Stimulated activated naive B cell treated with anti-CD40 and anti-IgM and Interleukin-4, amounts not matched to agents 10 μg/mL and 1 μg/mL and 100 μg/mL, for 72 hours (primary cell): ENCODE measurements around the gene MADCAM1.
"Not testable (repeated sequence)": the region's sequence is repeated elsewhere in the genome, so short reads cannot be mapped to it uniquely, and the experiment has no call there.

Source experiments
- ATAC-seq, 2 donors: fragments of 150-1000 bp; cut with Tn5 transposase; replicated peaks; 2 replicates each; pipeline ENCODE4 v1.10.0; 2021; ENCODE audit warnings: moderate library complexity in 1 of 2
- DNase-seq: peaks from one replicate; pipeline ENCODE4 v3.0.0; 2021
- H3K27ac Mint-ChIP-seq: one replicate; pipeline ENCODE4 v1.8.0; 2022; ENCODE audit warnings: mild to moderate bottlenecking, mixed read lengths
- H3K27me3 Mint-ChIP-seq, 2 donors: one replicate each; pipeline ENCODE4 v1.8.0; 2022; ENCODE audit warnings: mixed read lengths in 2 of 2
- H3K36me3 Mint-ChIP-seq, 2 donors: one replicate each; pipeline ENCODE4 v1.8.0; 2022; ENCODE audit warnings: mixed read lengths in 2 of 2, mild to moderate bottlenecking in 1 of 2
- H3K4me1 Mint-ChIP-seq, 2 donors: one replicate each; pipeline ENCODE4 v1.8.0; 2022; ENCODE audit warnings: mixed read lengths in 2 of 2, mild to moderate bottlenecking in 1 of 2
- H3K4me3 Mint-ChIP-seq, 2 donors: one replicate each; pipeline ENCODE4 v1.8.0; 2022; ENCODE audit warnings: mild to moderate bottlenecking in 2 of 2, mixed read lengths in 2 of 2, moderate library complexity in 1 of 2
- H3K9me3 Mint-ChIP-seq, 2 donors: one replicate each; pipeline ENCODE4 v1.8.0; 2022; ENCODE audit warnings: mixed read lengths in 2 of 2, mild to moderate bottlenecking in 1 of 2

The MADCAM1 gene

GRCh38 chr19:474126-475078 is 21.9 kb upstream of the MADCAM1 start:
- no peak for DNase-seq
- peaks cover 0 to 2% of the 10 kb centered on the region in 2 donors for H3K4me1 Mint-ChIP-seq
- H3K27ac Mint-ChIP-seq = no peak overlapping the region
- H3K36me3 Mint-ChIP-seq = peaks cover 0 to 3% of the 10 kb centered on the region in 2 donors
- H3K9me3 Mint-ChIP-seq = peaks cover 3 to 4% of the 10 kb centered on the region in 2 donors
- peak in 1 of 2 donors; percentile 39 for ATAC-seq
- no peak overlapping the region for H3K4me3 Mint-ChIP-seq
- peaks cover 24 to 26% of the 10 kb centered on the region in 2 donors for H3K27me3 Mint-ChIP-seq

DNA sequence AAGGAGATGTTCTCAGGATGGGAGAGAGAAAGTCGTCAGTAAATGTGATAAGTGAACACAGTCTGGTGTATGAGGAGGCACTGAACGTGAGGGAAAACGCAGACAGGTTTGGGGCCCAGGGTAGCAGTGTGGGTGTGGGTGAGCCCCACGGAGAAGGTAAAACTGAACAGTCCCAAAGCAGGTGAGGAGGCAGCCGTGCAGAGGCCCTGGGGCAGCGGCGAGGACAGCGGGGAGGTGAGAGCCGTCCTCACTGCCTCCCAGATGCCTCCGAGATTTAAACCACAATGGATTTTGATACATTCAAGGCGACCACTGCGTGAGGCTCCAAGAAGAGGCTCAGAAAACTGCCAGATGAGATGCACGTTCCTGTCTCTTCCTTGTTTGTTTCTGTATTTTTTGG is 20.9 kb upstream of the MADCAM1 start:
- ATAC-seq (no peak), DNase-seq (no peak)
- peaks cover 6% of the 10 kb centered on the region in 2 donors for H3K9me3 Mint-ChIP-seq
- peaks cover 29 to 32% of the 10 kb centered on the region in 2 donors for H3K27me3 Mint-ChIP-seq
- peaks cover 6% of the 10 kb centered on the region in 2 donors for H3K36me3 Mint-ChIP-seq
- H3K4me1 Mint-ChIP-seq = peaks cover 8% of the 10 kb centered on the region in 2 donors
- no peak overlapping the region for H3K27ac Mint-ChIP-seq
- H3K4me3 Mint-ChIP-seq = no peak overlapping the region

DNA sequence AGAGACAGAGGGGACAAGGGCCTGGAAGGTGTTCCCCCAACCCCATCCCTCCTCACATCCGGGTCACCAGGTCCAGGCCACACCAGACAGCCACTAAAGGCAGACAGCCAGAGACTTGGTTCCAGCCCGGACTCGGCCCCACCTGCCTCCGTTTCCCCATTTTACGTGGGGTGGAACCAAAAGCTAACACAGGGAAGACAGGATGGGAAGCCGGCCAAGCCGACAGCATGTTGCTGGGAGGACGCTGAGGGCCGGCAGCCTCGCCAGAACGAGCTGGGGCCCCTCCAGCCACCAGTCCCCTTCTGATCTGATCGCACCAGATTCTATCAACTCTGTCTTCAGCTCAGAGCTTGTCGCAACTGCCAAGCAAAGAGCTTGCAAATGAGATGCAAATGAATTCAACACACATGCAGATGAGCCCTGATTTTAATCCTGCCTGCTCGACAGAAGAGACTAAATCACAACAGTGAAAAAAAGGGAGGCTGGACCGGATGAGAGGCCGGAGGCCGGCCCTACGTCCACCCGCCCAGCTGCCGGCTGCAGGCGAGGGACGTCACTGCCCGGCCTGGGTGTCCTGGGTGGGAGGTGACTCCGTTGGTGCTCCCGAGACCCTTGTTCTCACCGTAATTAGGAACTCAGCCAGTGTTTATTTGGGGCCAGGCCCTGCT is 17.9 kb upstream of the MADCAM1 start:
- H3K4me3 Mint-ChIP-seq = no peak overlapping the region
- peaks cover 18 to 20% of the 10 kb centered on the region in 2 donors for H3K4me1 Mint-ChIP-seq
- H3K9me3 Mint-ChIP-seq = peaks cover 18% of the 10 kb centered on the region in 2 donors
- H3K36me3 Mint-ChIP-seq = peaks cover 15 to 19% of the 10 kb centered on the region in 2 donors
- ATAC-seq (no peak), DNase-seq (no peak)
- H3K27ac Mint-ChIP-seq = no peak overlapping the region
- peaks cover 29 to 36% of the 10 kb centered on the region in 2 donors for H3K27me3 Mint-ChIP-seq

DNA sequence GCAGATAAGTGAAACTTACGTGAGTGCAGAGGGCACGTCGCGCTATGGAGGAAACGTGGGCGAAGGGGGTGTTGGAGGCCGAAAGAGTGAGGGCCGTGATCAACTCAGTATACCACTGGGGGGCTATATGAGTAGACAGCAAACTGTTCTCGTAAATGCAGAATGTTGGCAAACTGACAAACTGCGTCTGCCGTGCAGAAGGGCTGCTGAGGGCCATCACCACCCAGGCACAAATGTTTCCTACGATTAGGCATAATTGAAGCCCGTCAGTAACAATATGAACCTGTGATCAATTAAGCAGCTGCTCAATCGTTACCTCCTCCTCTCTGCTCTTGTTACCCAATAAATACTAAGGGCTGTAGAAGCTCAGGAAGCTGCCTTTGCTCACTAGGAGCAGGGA is 17.3 kb upstream of the MADCAM1 start:
- DNase-seq = no peak

DNA sequence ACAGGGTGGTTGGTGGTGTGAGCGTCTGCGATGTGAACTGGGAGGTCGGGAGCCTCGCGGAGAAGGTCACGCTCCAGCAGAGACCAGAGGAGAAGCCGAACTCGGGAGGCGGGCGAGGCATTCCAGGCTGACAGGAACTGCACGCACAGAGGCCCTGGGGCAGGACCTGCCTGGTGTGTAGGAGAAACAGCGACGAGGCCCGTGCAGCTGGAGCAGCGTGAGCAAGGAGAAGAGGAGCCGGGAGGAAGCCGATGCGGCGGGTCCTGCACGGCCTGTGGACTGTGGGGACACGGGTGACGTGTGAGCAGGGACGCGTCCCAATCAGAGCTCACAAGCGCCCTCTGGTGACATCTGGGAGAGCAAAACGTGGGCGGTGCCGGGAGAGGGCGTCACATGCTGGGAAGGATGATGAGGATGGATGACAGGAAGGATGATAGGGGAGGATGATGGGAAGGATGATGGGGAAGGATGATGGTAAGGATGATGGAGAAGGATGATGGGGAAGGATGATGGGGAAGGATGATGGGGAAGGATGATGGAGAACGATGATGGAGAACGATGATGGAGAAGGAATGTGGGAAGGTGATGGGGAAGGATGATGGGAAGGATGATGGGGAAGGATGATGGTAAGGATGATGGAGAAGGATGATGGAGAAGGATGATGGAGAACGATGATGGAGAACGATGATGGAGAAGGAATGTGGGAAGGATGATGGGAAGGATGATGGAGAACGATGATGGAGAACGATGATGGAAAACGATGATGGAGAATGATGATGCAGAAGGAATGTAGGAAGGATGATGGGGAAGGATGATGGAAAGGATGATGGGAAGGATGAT is 16.1 kb upstream of the MADCAM1 start:
- Mint-ChIP-seq H3K27ac (peak overlapping the region; percentile 97), H3K4me1 (peaks cover 18 to 20% of the 10 kb centered on the region in 2 donors), H3K27me3 (peaks cover 36 to 43% of the 10 kb centered on the region in 2 donors), H3K36me3 (peaks cover 15 to 19% of the 10 kb centered on the region in 2 donors), H3K9me3 (peaks cover 18% of the 10 kb centered on the region in 2 donors), H3K4me3 (peak overlapping the region; percentile 70 to 82)
- peak; percentile 34 to 48 for ATAC-seq
- no peak for DNase-seq

More for the DNA sequence above, 17.3 kb upstream of the MADCAM1 start:
- Mint-ChIP-seq H3K4me3 (no peak overlapping the region), H3K27me3 (peaks cover 29 to 36% of the 10 kb centered on the region in 2 donors), H3K4me1 (peaks cover 18 to 20% of the 10 kb centered on the region in 2 donors), H3K27ac (no peak overlapping the region), H3K36me3 (peaks cover 15 to 19% of the 10 kb centered on the region in 2 donors), H3K9me3 (peaks cover 18% of the 10 kb centered on the region in 2 donors)
- ATAC-seq = no peak

GRCh38 chr19:481100-481499 is 15.2 kb upstream of the MADCAM1 start:
- ATAC-seq, DNase-seq: not testable (repeated sequence)
- Mint-ChIP-seq H3K27me3 (peaks cover 39 to 46% of the 10 kb centered on the region in 2 donors), H3K4me3 (peak overlapping the region; percentile 70 to 82), H3K4me1 (peaks cover 18 to 20% of the 10 kb centered on the region in 2 donors), H3K36me3 (peaks cover 15 to 19% of the 10 kb centered on the region in 2 donors), H3K9me3 (peaks cover 18% of the 10 kb centered on the region in 2 donors), H3K27ac (peak overlapping the region; percentile 97)

- H3K27ac Mint-ChIP-seq = no peak overlapping the region
- H3K9me3 Mint-ChIP-seq = peaks cover 18% of the 10 kb centered on the region in 2 donors
- ATAC-seq (no peak), DNase-seq (no peak)
- peaks cover 18 to 20% of the 10 kb centered on the region in 2 donors for H3K4me1 Mint-ChIP-seq
- no peak overlapping the region for H3K4me3 Mint-ChIP-seq
- H3K36me3 Mint-ChIP-seq = peaks cover 15 to 19% of the 10 kb centered on the region in 2 donors
- peaks cover 42 to 48% of the 10 kb centered on the region in 2 donors for H3K27me3 Mint-ChIP-seq
Observed at GRCh38 chr19:482186-483041, 13.9 kb upstream of the MADCAM1 start.

GRCh38 chr19:483332-484072 is 12.8 kb upstream of the MADCAM1 start:
- DNase-seq (no peak), ATAC-seq (no peak)
- Mint-ChIP-seq H3K9me3 (peaks cover 18% of the 10 kb centered on the region in 2 donors), H3K27ac (no peak overlapping the region), H3K4me3 (no peak overlapping the region), H3K36me3 (peaks cover 15 to 19% of the 10 kb centered on the region in 2 donors), H3K4me1 (peaks cover 18 to 27% of the 10 kb centered on the region in 2 donors), H3K27me3 (peaks cover 37 to 38% of the 10 kb centered on the region in 2 donors)

DNA sequence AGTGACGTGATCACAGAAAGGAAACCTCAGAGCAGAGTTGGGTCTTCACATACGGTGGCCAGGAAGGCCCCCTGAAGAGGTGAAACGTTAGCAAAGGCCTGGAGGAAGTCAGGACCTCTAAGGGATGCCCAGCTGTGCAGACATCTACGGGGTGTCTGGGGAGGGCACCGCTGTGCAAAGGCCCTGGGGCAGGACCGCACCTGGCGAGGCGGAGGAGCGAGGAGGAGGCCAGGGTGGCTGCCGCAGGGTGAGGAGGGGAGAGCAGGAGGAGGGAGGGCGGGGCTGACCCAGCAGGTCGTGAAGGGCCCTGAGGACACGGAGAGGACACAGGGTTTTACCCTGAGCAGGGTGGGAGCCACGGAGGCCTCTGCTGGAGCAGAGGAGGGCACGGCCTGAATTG is 11.8 kb upstream of the MADCAM1 start:
- H3K27ac Mint-ChIP-seq = no peak overlapping the region
- H3K4me1 Mint-ChIP-seq = peaks cover 19 to 30% of the 10 kb centered on the region in 2 donors
- DNase-seq (no peak), ATAC-seq (no peak)
- peaks cover 15 to 19% of the 10 kb centered on the region in 2 donors for H3K36me3 Mint-ChIP-seq
- peaks cover 37 to 38% of the 10 kb centered on the region in 2 donors for H3K27me3 Mint-ChIP-seq
- H3K4me3 Mint-ChIP-seq = no peak overlapping the region
- H3K9me3 Mint-ChIP-seq = peaks cover 18% of the 10 kb centered on the region in 2 donors

DNA sequence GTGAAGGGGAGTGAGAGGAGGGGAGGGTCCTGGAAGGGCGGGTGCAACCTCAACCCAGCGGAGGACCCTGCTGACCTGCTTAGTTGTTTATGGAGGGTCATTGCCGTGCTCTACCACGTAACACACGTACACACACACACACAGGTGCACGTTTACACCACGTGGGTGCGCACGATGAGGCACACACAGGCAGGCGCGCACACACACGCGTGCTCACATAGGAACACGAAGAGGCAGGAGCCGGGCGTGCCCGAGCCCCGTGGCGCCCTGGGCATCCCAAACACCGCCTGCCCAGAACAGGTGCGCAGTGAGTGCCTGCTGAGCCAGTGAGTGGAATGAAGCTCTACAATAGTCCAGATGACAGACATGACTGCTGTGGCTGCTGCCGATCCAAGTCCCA is 11.2 kb upstream of the MADCAM1 start:
- H3K4me1 Mint-ChIP-seq = peaks cover 19 to 30% of the 10 kb centered on the region in 2 donors
- no peak overlapping the region for H3K27ac Mint-ChIP-seq
- ATAC-seq (no peak), DNase-seq (no peak)
- peaks cover 14 to 15% of the 10 kb centered on the region in 2 donors for H3K9me3 Mint-ChIP-seq
- H3K36me3 Mint-ChIP-seq = peaks cover 11 to 15% of the 10 kb centered on the region in 2 donors
- peaks cover 35% of the 10 kb centered on the region in 2 donors for H3K27me3 Mint-ChIP-seq
- H3K4me3 Mint-ChIP-seq = no peak overlapping the region

GRCh38 chr19:485583-486236 is 10.6 kb upstream of the MADCAM1 start:
- Mint-ChIP-seq H3K4me3 (no peak overlapping the region), H3K27ac (no peak overlapping the region), H3K27me3 (peaks cover 29% of the 10 kb centered on the region in 2 donors), H3K36me3 (peaks cover 5 to 9% of the 10 kb centered on the region in 2 donors), H3K4me1 (peaks cover 12 to 29% of the 10 kb centered on the region in 2 donors), H3K9me3 (peaks cover 8 to 9% of the 10 kb centered on the region in 2 donors)
- DNase-seq (no peak), ATAC-seq (no peak)
